GM23338 (cell line): Measurements from ENCODE around the gene TNS4. TPM values are rescaled to one million over a fixed set of nuclear protein-coding genes. Genes with fewer than 3 reads are reported as not detected.

Experiments used
- EZH2phosphoT487 ChIP-seq: fragments of 200-600 bp; sonication (generic); IDR thresholded peaks from one replicate; pipeline ENCODE4 v1.8.1; 2018; ENCODE audit warnings: antibody characterized with exemption; ENCODE audit not compliant: unreplicated experiment
- JUNB ChIP-seq: IDR thresholded peaks from one replicate; pipeline ENCODE4 v1.6.1; 2016; ENCODE audit warnings: antibody characterized with exemption; ENCODE audit not compliant: unreplicated experiment
- NANOG ChIP-seq: IDR thresholded peaks from 2 replicates; pipeline ENCODE4 v1.6.1; 2016; ENCODE audit warnings: antibody characterized with exemption, borderline replicate concordance
- POLR2AphosphoS5 ChIP-seq: IDR thresholded peaks from 2 replicates; pipeline ENCODE4 v1.6.1; 2016; ENCODE audit warnings: antibody characterized with exemption, low read depth
- ZNF114 ChIP-seq: fragments of 250-450 bp; sonication (Bioruptor Pico); IDR thresholded peaks from 2 replicates; pipeline ENCODE4 v1.5.0; 2020; ENCODE audit warnings: mild to moderate bottlenecking, moderate library complexity
- ZNF331 ChIP-seq: fragments of 250-450 bp; sonication (Bioruptor Pico); IDR thresholded peaks from 2 replicates; pipeline ENCODE4 v1.5.0; 2020; ENCODE audit warnings: low read depth, mild to moderate bottlenecking, moderate library complexity
- polyA plus RNA-seq: library from polyadenylated mRNA; unstranded; fragments of >200 nt; fragmentation: Nextera tagmentation; extraction: Ambion mirVana; gene quantifications from 2 replicates; pipeline ENCODE4 v1.2.1, GENCODE V29; 2016
- total RNA-seq: library from RNA; depleted of rRNA; stranded (reverse); fragments of >200 nt; shearing (Covaris generic); gene quantifications from 2 replicates; pipeline ENCODE4 v1.2.3, GENCODE V29; 2014
- TF ChIP-seq, protein P1 (sequence below): fragments of 250-450 bp; sonication (Bioruptor Pico); IDR thresholded peaks from 2 replicates; pipeline ENCODE4 v1.5.0; 2020; ENCODE audit warnings: mild to moderate bottlenecking, moderate library complexity
- TF ChIP-seq, protein P2 (sequence below): IDR thresholded peaks from one replicate; pipeline ENCODE4 v1.6.1; 2018; ENCODE audit warnings: antibody characterized with exemption; ENCODE audit not compliant: unreplicated experiment
- TF ChIP-seq, protein P3 (sequence below), 2 experiments: fragments of 200-600 bp in 1 of 2; sonication (generic) in 1 of 2; conservative IDR thresholded peaks; 2 replicates each; pipeline versions ENCODE4 v1.5.1 to v1.6.1; 2016 to 2017; ENCODE audit warnings: antibody characterized with exemption in 2 of 2, low read depth in 2 of 2, mild to moderate bottlenecking in 2 of 2, moderate library complexity in 1 of 2

TNS4 gene
- total and polyA plus RNA-seq, 2 experiments from 2014 or later = 0.31 to 4.9 TPM

DNA sequence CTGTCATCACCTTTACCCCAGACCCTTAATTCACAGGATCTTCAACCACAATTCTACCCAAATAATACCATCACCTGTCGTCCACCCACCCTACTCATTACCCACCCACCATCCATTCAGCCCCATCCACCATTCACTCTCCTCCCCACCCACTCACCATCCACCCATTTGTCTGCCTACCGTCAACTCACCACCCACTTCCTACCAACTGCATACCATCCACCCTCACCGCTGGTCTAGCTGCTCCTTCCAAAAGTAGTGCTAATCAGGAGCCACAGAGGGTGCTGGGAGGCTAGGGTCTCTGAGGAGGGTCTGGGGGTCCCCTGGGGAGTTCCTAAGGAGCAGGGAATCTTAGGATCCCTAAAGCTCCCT, 70.2 kb downstream of the TNS4 start (continued):
- TF ChIP-seq, protein P1, sequence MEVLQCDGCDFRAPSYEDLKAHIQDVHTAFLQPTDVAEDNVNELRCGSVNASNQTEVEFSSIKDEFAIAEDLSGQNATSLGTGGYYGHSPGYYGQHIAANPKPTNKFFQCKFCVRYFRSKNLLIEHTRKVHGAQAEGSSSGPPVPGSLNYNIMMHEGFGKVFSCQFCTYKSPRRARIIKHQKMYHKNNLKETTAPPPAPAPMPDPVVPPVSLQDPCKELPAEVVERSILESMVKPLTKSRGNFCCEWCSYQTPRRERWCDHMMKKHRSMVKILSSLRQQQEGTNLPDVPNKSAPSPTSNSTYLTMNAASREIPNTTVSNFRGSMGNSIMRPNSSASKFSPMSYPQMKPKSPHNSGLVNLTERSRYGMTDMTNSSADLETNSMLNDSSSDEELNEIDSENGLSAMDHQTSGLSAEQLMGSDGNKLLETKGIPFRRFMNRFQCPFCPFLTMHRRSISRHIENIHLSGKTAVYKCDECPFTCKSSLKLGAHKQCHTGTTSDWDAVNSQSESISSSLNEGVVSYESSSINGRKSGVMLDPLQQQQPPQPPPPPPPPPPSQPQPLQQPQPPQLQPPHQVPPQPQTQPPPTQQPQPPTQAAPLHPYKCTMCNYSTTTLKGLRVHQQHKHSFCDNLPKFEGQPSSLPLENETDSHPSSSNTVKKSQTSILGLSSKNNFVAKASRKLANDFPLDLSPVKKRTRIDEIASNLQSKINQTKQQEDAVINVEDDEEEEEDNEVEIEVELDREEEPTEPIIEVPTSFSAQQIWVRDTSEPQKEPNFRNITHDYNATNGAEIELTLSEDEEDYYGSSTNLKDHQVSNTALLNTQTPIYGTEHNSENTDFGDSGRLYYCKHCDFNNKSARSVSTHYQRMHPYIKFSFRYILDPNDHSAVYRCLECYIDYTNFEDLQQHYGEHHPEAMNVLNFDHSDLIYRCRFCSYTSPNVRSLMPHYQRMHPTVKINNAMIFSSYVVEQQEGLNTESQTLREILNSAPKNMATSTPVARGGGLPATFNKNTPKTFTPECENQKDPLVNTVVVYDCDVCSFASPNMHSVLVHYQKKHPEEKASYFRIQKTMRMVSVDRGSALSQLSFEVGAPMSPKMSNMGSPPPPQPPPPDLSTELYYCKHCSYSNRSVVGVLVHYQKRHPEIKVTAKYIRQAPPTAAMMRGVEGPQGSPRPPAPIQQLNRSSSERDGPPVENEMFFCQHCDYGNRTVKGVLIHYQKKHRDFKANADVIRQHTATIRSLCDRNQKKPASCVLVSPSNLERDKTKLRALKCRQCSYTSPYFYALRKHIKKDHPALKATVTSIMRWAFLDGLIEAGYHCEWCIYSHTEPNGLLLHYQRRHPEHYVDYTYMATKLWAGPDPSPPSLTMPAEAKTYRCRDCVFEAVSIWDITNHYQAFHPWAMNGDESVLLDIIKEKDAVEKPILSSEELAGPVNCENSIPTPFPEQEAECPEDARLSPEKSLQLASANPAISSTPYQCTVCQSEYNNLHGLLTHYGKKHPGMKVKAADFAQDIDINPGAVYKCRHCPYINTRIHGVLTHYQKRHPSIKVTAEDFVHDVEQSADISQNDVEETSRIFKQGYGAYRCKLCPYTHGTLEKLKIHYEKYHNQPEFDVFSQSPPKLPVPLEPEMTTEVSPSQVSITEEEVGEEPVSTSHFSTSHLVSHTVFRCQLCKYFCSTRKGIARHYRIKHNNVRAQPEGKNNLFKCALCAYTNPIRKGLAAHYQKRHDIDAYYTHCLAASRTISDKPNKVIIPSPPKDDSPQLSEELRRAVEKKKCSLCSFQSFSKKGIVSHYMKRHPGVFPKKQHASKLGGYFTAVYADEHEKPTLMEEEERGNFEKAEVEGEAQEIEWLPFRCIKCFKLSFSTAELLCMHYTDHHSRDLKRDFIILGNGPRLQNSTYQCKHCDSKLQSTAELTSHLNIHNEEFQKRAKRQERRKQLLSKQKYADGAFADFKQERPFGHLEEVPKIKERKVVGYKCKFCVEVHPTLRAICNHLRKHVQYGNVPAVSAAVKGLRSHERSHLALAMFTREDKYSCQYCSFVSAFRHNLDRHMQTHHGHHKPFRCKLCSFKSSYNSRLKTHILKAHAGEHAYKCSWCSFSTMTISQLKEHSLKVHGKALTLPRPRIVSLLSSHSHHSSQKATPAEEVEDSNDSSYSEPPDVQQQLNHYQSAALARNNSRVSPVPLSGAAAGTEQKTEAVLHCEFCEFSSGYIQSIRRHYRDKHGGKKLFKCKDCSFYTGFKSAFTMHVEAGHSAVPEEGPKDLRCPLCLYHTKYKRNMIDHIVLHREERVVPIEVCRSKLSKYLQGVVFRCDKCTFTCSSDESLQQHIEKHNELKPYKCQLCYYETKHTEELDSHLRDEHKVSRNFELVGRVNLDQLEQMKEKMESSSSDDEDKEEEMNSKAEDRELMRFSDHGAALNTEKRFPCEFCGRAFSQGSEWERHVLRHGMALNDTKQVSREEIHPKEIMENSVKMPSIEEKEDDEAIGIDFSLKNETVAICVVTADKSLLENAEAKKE (CRISPR knock-in tag) = no peak
- TF ChIP-seq, protein P2, sequence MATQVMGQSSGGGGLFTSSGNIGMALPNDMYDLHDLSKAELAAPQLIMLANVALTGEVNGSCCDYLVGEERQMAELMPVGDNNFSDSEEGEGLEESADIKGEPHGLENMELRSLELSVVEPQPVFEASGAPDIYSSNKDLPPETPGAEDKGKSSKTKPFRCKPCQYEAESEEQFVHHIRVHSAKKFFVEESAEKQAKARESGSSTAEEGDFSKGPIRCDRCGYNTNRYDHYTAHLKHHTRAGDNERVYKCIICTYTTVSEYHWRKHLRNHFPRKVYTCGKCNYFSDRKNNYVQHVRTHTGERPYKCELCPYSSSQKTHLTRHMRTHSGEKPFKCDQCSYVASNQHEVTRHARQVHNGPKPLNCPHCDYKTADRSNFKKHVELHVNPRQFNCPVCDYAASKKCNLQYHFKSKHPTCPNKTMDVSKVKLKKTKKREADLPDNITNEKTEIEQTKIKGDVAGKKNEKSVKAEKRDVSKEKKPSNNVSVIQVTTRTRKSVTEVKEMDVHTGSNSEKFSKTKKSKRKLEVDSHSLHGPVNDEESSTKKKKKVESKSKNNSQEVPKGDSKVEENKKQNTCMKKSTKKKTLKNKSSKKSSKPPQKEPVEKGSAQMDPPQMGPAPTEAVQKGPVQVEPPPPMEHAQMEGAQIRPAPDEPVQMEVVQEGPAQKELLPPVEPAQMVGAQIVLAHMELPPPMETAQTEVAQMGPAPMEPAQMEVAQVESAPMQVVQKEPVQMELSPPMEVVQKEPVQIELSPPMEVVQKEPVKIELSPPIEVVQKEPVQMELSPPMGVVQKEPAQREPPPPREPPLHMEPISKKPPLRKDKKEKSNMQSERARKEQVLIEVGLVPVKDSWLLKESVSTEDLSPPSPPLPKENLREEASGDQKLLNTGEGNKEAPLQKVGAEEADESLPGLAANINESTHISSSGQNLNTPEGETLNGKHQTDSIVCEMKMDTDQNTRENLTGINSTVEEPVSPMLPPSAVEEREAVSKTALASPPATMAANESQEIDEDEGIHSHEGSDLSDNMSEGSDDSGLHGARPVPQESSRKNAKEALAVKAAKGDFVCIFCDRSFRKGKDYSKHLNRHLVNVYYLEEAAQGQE = no peak
- TF ChIP-seq, protein P3, sequence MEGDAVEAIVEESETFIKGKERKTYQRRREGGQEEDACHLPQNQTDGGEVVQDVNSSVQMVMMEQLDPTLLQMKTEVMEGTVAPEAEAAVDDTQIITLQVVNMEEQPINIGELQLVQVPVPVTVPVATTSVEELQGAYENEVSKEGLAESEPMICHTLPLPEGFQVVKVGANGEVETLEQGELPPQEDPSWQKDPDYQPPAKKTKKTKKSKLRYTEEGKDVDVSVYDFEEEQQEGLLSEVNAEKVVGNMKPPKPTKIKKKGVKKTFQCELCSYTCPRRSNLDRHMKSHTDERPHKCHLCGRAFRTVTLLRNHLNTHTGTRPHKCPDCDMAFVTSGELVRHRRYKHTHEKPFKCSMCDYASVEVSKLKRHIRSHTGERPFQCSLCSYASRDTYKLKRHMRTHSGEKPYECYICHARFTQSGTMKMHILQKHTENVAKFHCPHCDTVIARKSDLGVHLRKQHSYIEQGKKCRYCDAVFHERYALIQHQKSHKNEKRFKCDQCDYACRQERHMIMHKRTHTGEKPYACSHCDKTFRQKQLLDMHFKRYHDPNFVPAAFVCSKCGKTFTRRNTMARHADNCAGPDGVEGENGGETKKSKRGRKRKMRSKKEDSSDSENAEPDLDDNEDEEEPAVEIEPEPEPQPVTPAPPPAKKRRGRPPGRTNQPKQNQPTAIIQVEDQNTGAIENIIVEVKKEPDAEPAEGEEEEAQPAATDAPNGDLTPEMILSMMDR (conservative IDR thresholded peaks at IDR 0.05; ENCODE audit: low read depth in 2 of 2) = no peak
- TF ChIP-seq POLR2AphosphoS5 (no peak), JUNB (no peak), EZH2phosphoT487 (no peak), ZNF114 (CRISPR knock-in tag) (no peak), ZNF331 (CRISPR knock-in tag) (no peak), NANOG (no peak)
